CD4-positive, alpha-beta T cell treated with Interleukin-4 for 1 hour (primary cell): Measurements from ENCODE around the gene FAM186B.
"Not testable (repeated sequence)": the region's sequence is repeated elsewhere in the genome, so short reads cannot be mapped to it uniquely, and the experiment has no call there.

Source experiments
- DNase-seq, 2 donors: peaks; one replicate each; pipeline ENCODE4 v3.0.0-alpha.2; 2020 to 2022

FAM186B gene

GRCh38 chr12:49633703-49634345 lies 28.4 kb upstream of the FAM186B start:
- DNase-seq = no peak

- no peak for DNase-seq
Observed at GRCh38 chr12:49632986-49633702, 27.7 kb upstream of the FAM186B start.

- DNase-seq = no peak
Observed at GRCh38 chr12:49632401-49632800, 27.0 kb upstream of the FAM186B start.

GRCh38 chr12:49631336-49631907 lies 26.0 kb upstream of the FAM186B start:
- no peak for DNase-seq

GRCh38 chr12:49627752-49628360 lies 22.4 kb upstream of the FAM186B start:
- no peak for DNase-seq

GRCh38 chr12:49626836-49627235 lies 21.4 kb upstream of the FAM186B start:
- DNase-seq = no peak

GRCh38 chr12:49626169-49626835 lies 20.9 kb upstream of the FAM186B start:
- peak in 1 of 2 donors; percentile 31 for DNase-seq

GRCh38 chr12:49624921-49625577 lies 19.6 kb upstream of the FAM186B start:
- no peak for DNase-seq

- DNase-seq = peak; percentile 90
Observed at GRCh38 chr12:49623142-49623904, 17.9 kb upstream of the FAM186B start, which contains the start of gene PRPF40B. PRPF40B (plus strand) TSS chr12:49623561; CDS start chr12:49623591, 30 bp downstream.

GRCh38 chr12:49622501-49623141 lies 17.2 kb upstream of the FAM186B start:
- peak; percentile 44 to 79 for DNase-seq

GRCh38 chr12:49621651-49622500 lies 16.4 kb upstream of the FAM186B start:
- DNase-seq = no peak

- DNase-seq = no peak
Observed at GRCh38 chr12:49619286-49619685, 13.8 kb upstream of the FAM186B start.

GRCh38 chr12:49618576-49618975 lies 13.1 kb upstream of the FAM186B start:
- no peak for DNase-seq

- no peak for DNase-seq
Observed at GRCh38 chr12:49616533-49617219, 11.2 kb upstream of the FAM186B start.

- no peak for DNase-seq
Observed at GRCh38 chr12:49615725-49616124, 10.3 kb upstream of the FAM186B start.

GRCh38 chr12:49612210-49612609 lies 6.8 kb upstream of the FAM186B start:
- DNase-seq = no peak

- DNase-seq = not testable (repeated sequence)
Observed at GRCh38 chr12:49610785-49611184, 5.3 kb upstream of the FAM186B start.

GRCh38 chr12:49609875-49610154 lies 4.4 kb upstream of the FAM186B start:
- no peak for DNase-seq

GRCh38 chr12:49609059-49609874 lies 3.8 kb upstream of the FAM186B start:
- DNase-seq = no peak
